ENCODE data around the gene PDGFRA.
"Not testable (repeated sequence)": the region's sequence is repeated elsewhere in the genome, so short reads cannot be mapped to it uniquely, and the experiment has no call there.

The PDGFRA gene

GRCh38 chr4:54320826-54321685 is 92.0 kb downstream of the PDGFRA start:
- no peak for DNase-seq (ENCODE audit: low spot score)

- peak; percentile 72 for DNase-seq (ENCODE audit: low spot score)
Measured at GRCh38 chr4:54322818-54323417, 93.8 kb downstream of the PDGFRA start.

- no peak for DNase-seq (ENCODE audit: low spot score)
Measured at GRCh38 chr4:54330896-54331295, 101.8 kb downstream of the PDGFRA start.

- DNase-seq (ENCODE audit: low spot score), result no peak
Measured at GRCh38 chr4:54332542-54332941, 103.4 kb downstream of the PDGFRA start.

GRCh38 chr4:54333657-54334056 is 104.6 kb downstream of the PDGFRA start:
- no peak for DNase-seq (ENCODE audit: low spot score)

- DNase-seq (ENCODE audit: low spot score), result not testable (repeated sequence)
Measured at GRCh38 chr4:54334769-54335168, 105.7 kb downstream of the PDGFRA start.

- DNase-seq (ENCODE audit: low spot score), result no peak
Measured at GRCh38 chr4:54337009-54337408, 107.9 kb downstream of the PDGFRA start.

- DNase-seq (ENCODE audit: low spot score), result not testable (repeated sequence)
Measured at GRCh38 chr4:54342067-54342466, 113.0 kb downstream of the PDGFRA start.
